IMR-90 (cell line): ENCODE measurements around the gene RPAIN. TPM values are rescaled to one million over a fixed set of nuclear protein-coding genes. Genes with fewer than 3 reads are reported as not detected.

Source experiments
- ATAC-seq: fragments of 200-7000 bp; cut with Tn5 transposase; 2 replicates; pipeline ENCODE4 v1.9.1; 2020; ENCODE audit warnings: low read depth, mild to moderate bottlenecking, moderate library complexity
- BruUV-seq: library from RNA; stranded (reverse); fragments of 400-500 nt; replicated peaks from 2 replicates; lab custom pipeline; 2021; lab: Mats Ljungman, UMichigan
- CTCF ChIA-PET: fragments of 300-600 bp; formaldehyde crosslinking; extraction: SDS; loops from one replicate; lab custom pipeline; 2021; ENCODE audit warnings: antibody characterized with exemption; lab: Yijun Ruan, JAX
- POLR2A ChIA-PET: fragments of 300-600 bp; sonication (Branson Sonifier 250); formaldehyde crosslinking; loops from one replicate; lab custom pipeline; 2022; ENCODE audit warnings: antibody characterized with exemption; ENCODE audit not compliant: unreplicated experiment; lab: Charles Lee
- DNase-seq: peaks from one replicate; pipeline ENCODE4 v3.0.0; 2013
- H2AFZ ChIP-seq: replicated peaks from 2 replicates; pipeline ENCODE3; 2013; ENCODE audit warnings: low read length, mild to moderate bottlenecking; ENCODE audit not compliant: poor library complexity
- H2AK5ac ChIP-seq: 2 replicates; pipeline ENCODE4 v1.6.1; 2013; ENCODE audit warnings: low read depth, low read length, inconsistent platforms
- H2AK9ac ChIP-seq: replicated peaks from 2 replicates; pipeline ENCODE3; 2013; ENCODE audit warnings: mild to moderate bottlenecking, low read depth, low read length, moderate library complexity; ENCODE audit not compliant: poor library complexity
- H2BK120ac ChIP-seq: 2 replicates; pipeline ENCODE4 v1.6.1; 2013; ENCODE audit warnings: low read depth, low read length, inconsistent platforms
- H2BK15ac ChIP-seq: 3 replicates; pipeline ENCODE4 v1.6.1; 2013; ENCODE audit warnings: low read depth, low read length, inconsistent platforms
- H2BK20ac ChIP-seq: 2 replicates; pipeline ENCODE4 v1.6.1; 2013; ENCODE audit warnings: low read depth, mild to moderate bottlenecking, inconsistent platforms, low read length, moderate library complexity
- H2BK5ac ChIP-seq: 2 replicates; pipeline ENCODE4 v1.6.1; 2013; ENCODE audit warnings: mild to moderate bottlenecking, low read depth, low read length, inconsistent platforms; ENCODE audit not compliant: poor library complexity, severe bottlenecking
- H3K14ac ChIP-seq: replicated peaks from 2 replicates; pipeline ENCODE4 v1.6.1; 2013; ENCODE audit warnings: low read depth, low read length, inconsistent platforms
- H3K18ac ChIP-seq: 2 replicates; pipeline ENCODE4 v1.6.1; 2013; ENCODE audit warnings: low read depth, low read length, control low read depth
- H3K23ac ChIP-seq: 2 replicates; pipeline ENCODE4 v1.6.1; 2013; ENCODE audit warnings: low read depth, low read length, inconsistent platforms
- H3K27ac ChIP-seq: 2 replicates; pipeline ENCODE4 v1.5.1; 2013; ENCODE audit warnings: mild to moderate bottlenecking, control low read depth, low read length; ENCODE audit not compliant: insufficient read depth
- H3K27me3 ChIP-seq: 2 replicates; pipeline ENCODE4 v1.6.1; 2013; ENCODE audit warnings: low read length; ENCODE audit not compliant: control insufficient read depth, insufficient read depth
- H3K36me3 ChIP-seq: 2 replicates; pipeline ENCODE4 v1.6.1; 2013; ENCODE audit warnings: low read length, mixed read lengths; ENCODE audit not compliant: control insufficient read depth, insufficient read depth
- H3K4ac ChIP-seq: 2 replicates; pipeline ENCODE4 v1.6.1; 2013; ENCODE audit warnings: low read depth, low read length, inconsistent platforms
- H3K4me1 ChIP-seq: 2 replicates; pipeline ENCODE4 v1.6.1; 2013; ENCODE audit warnings: low read length, mixed read lengths; ENCODE audit not compliant: control insufficient read depth, insufficient read depth
- H3K4me2 ChIP-seq: 2 replicates; pipeline ENCODE4 v1.6.1; 2013; ENCODE audit warnings: low read depth, mild to moderate bottlenecking, control low read depth, low read length, moderate library complexity
- H3K4me3 ChIP-seq: 2 replicates; pipeline ENCODE4 v1.5.1; 2013; ENCODE audit warnings: low read depth, mild to moderate bottlenecking, control low read depth, low read length, moderate library complexity; ENCODE audit not compliant: insufficient read depth
- H3K56ac ChIP-seq: 2 replicates; pipeline ENCODE4 v1.6.1; 2013; ENCODE audit warnings: low read length, inconsistent platforms; ENCODE audit not compliant: insufficient read depth; ENCODE audit errors: extremely low read depth
- H3K79me1 ChIP-seq, 2 experiments: 2 replicates each; pipeline ENCODE4 v1.6.1; 2013; ENCODE audit warnings: low read length in 2 of 2, inconsistent platforms in 1 of 2, low read depth in 1 of 2
- H3K9ac ChIP-seq: 2 replicates; pipeline ENCODE4 v1.6.1; 2013; ENCODE audit warnings: low read depth, low read length, control low read depth
- H3K9me1 ChIP-seq: 2 replicates; pipeline ENCODE4 v1.6.1; 2013; ENCODE audit warnings: low read length, inconsistent platforms; ENCODE audit not compliant: insufficient read depth
- H3K9me3 ChIP-seq: 2 replicates; pipeline ENCODE4 v1.6.1; 2013; ENCODE audit warnings: low read length; ENCODE audit not compliant: control insufficient read depth, insufficient read depth
- H4K20me1 ChIP-seq: 2 replicates; pipeline ENCODE4 v1.6.1; 2013; ENCODE audit warnings: low read length, inconsistent platforms; ENCODE audit not compliant: insufficient read depth
- H4K5ac ChIP-seq: 2 replicates; pipeline ENCODE4 v1.6.1; 2013; ENCODE audit warnings: mild to moderate bottlenecking, low read depth, low read length, control low read depth
- H4K8ac ChIP-seq, 2 experiments: 2 replicates each; pipeline ENCODE4 v1.6.1; 2013; ENCODE audit warnings: low read depth in 2 of 2, low read length in 2 of 2, control low read depth in 1 of 2, inconsistent platforms in 1 of 2
- H4K91ac ChIP-seq: 2 replicates; pipeline ENCODE4 v1.6.1; 2013; ENCODE audit warnings: low read depth, low read length, inconsistent platforms; ENCODE audit not compliant: insufficient read depth
- BHLHE40 ChIP-seq: fragments of 150-350 bp; IDR thresholded peaks from 2 replicates; pipeline ENCODE4 v1.6.1; 2016; ENCODE audit warnings: mild to moderate bottlenecking, low read depth, low read length
- CEBPB ChIP-seq: IDR thresholded peaks from 2 replicates; pipeline ENCODE4 v1.6.1; 2012; ENCODE audit warnings: low read depth, low read length, improper control_type of control experiment
- CHD1 ChIP-seq: IDR thresholded peaks from 2 replicates; pipeline ENCODE4 v1.6.1; 2012; ENCODE audit warnings: low read depth, low read length, improper control_type of control experiment
- FOS ChIP-seq: fragments of 150-350 bp; IDR thresholded peaks from 2 replicates; pipeline ENCODE4 v1.6.1; 2016; ENCODE audit warnings: low read depth, low read length
- MAFK ChIP-seq: IDR thresholded peaks from 2 replicates; pipeline ENCODE4 v1.6.1; 2012; ENCODE audit warnings: low read depth, low read length, improper control_type of control experiment
- MAZ ChIP-seq: IDR thresholded peaks from 2 replicates; pipeline ENCODE4 v1.6.1; 2012; ENCODE audit warnings: low read depth, mild to moderate bottlenecking, low read length, improper control_type of control experiment, moderate library complexity, borderline replicate concordance
- NFE2L2 ChIP-seq: fragments of 150-350 bp; IDR thresholded peaks from 2 replicates; pipeline ENCODE4 v1.6.1; 2016; ENCODE audit warnings: low read depth, mild to moderate bottlenecking, low read length
- RAD21 ChIP-seq: IDR thresholded peaks from 2 replicates; pipeline ENCODE4 v1.6.1; 2012; ENCODE audit warnings: low read length, improper control_type of control experiment
- RCOR1 ChIP-seq: IDR thresholded peaks from 2 replicates; pipeline ENCODE4 v1.6.1; 2012; ENCODE audit warnings: mild to moderate bottlenecking, low read length, improper control_type of control experiment; ENCODE audit not compliant: insufficient replicate concordance
- RFX5 ChIP-seq: IDR thresholded peaks from 2 replicates; pipeline ENCODE4 v1.8.0; 2012; ENCODE audit warnings: low read depth, mild to moderate bottlenecking, low read length, moderate library complexity
- SMC3 ChIP-seq: fragments of 150-350 bp; IDR thresholded peaks from 2 replicates; pipeline ENCODE4 v1.6.1; 2016; ENCODE audit warnings: low read depth, mild to moderate bottlenecking, antibody characterized with exemption, low read length, moderate library complexity
- WGBS, 2 experiments: methylation state at CpG; one replicate each; pipeline versions ENCODE4 v1.1.5 to v1.1.7; 2013; ENCODE audit warnings: missing lambda C conversion rate in 2 of 2; ENCODE audit not compliant: insufficient read length in 1 of 2; ENCODE audit errors: extremely low coverage in 2 of 2; 5-methylcytosine and 5-hydroxymethylcytosine counted together
- dilution Hi-C: fragments of 300-500 bp; cut with HindIII; formaldehyde crosslinking; loops from one replicate; pipeline ENCODE4 v1.14.3; 2018; ENCODE audit warnings: low sequenced_read_pairs; ENCODE audit not compliant: unreplicated experiment
- in situ Hi-C: fragments of 300-500 bp; cut with MboI; formaldehyde crosslinking; loops from 3 replicates; pipeline ENCODE4 v1.14.3; 2019; ENCODE audit warnings: low sequenced_read_pairs, inconsistent platforms, mixed read lengths
- intact Hi-C: fragments of 100-400 bp; cut with micrococcal nuclease; formaldehyde crosslinking; loops from 2 replicates; pipeline ENCODE4 v1.10.0; 2022
- polyA plus RNA-seq, 3 experiments: library from polyadenylated mRNA; depleted of rRNA; stranded (reverse); fragments of >200 nt; gene quantifications; 2 replicates each; pipeline ENCODE4 v1.2.3, GENCODE V29; 2012; ENCODE audit warnings: low replicate concordance in 1 of 3
- total RNA-seq: library from RNA; depleted of rRNA; stranded (reverse); fragments of >200 nt; gene quantifications from 2 replicates; pipeline ENCODE4 v1.2.3, GENCODE V29; 2012
- TF ChIP-seq, protein P1 (sequence below): fragments of 150-350 bp; IDR thresholded peaks from 2 replicates; pipeline ENCODE4 v1.6.1; 2017; ENCODE audit warnings: mild to moderate bottlenecking, antibody characterized with exemption, low read length, low read depth
- TF ChIP-seq, protein P2 (sequence below): fragments of 150-350 bp; IDR thresholded peaks from 2 replicates; pipeline ENCODE4 v1.6.1; 2016; ENCODE audit warnings: low read depth, mild to moderate bottlenecking, low read length, moderate library complexity, borderline replicate concordance
- TF ChIP-seq, protein P3 (sequence below): conservative IDR thresholded peaks from 2 replicates; pipeline ENCODE4 v1.5.1; 2012; ENCODE audit warnings: mild to moderate bottlenecking, low read depth, low read length, improper control_type of control experiment

The RPAIN gene
- total and polyA plus RNA-seq, 2 of the 4 experiments (the other 2 are of a cell fraction) = 28.7 to 34.9 TPM

DNA sequence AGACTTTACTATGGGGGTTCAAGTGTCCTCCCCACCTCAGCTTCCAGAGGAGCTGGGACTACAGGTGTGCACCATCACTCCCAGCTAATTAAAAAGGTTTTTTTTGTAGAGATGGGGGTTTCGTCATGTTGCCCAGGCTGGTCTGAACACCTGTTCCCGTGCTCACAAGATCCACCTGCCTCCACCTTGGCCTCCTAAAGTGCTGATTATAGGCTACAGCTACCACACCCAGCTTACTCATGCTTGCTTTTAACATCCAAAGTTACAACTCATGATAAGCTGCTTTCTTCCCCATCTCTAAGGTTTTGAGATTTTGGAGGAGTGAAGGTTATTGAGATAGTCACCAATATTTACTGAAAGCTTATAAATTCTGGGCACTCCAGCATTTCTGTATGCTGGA lies 3.1 kb upstream of the RPAIN start:
- H3K23ac ChIP-seq = no peak overlapping the region
- intact Hi-C loops = loop anchor here (10.0 kb wide), 1 partner anchor 132 kb away; the partner anchor contains the start of gene RABEP1
- no peak overlapping the region for H4K8ac ChIP-seq
- H3K14ac ChIP-seq = no peak overlapping the region
- H4K91ac ChIP-seq = no peak overlapping the region
- peaks cover 17% of the 10 kb centered on the region; the same call in 1 of the 2 replicates for H4K20me1 ChIP-seq
- no peak overlapping the region for H3K9ac ChIP-seq
- peaks cover 12% of the 10 kb centered on the region for H3K36me3 ChIP-seq
- no peak overlapping the region for H3K4ac ChIP-seq
- TF ChIP-seq RCOR1 = no peak
- TF ChIP-seq, protein P1, sequence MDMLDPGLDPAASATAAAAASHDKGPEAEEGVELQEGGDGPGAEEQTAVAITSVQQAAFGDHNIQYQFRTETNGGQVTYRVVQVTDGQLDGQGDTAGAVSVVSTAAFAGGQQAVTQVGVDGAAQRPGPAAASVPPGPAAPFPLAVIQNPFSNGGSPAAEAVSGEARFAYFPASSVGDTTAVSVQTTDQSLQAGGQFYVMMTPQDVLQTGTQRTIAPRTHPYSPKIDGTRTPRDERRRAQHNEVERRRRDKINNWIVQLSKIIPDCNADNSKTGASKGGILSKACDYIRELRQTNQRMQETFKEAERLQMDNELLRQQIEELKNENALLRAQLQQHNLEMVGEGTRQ = no peak
- TF ChIP-seq, protein P2, sequence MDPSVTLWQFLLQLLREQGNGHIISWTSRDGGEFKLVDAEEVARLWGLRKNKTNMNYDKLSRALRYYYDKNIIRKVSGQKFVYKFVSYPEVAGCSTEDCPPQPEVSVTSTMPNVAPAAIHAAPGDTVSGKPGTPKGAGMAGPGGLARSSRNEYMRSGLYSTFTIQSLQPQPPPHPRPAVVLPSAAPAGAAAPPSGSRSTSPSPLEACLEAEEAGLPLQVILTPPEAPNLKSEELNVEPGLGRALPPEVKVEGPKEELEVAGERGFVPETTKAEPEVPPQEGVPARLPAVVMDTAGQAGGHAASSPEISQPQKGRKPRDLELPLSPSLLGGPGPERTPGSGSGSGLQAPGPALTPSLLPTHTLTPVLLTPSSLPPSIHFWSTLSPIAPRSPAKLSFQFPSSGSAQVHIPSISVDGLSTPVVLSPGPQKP = no peak
- TF ChIP-seq RAD21 = no peak
- no peak for TF ChIP-seq CHD1
- TF ChIP-seq RFX5 = no peak
- no peak for TF ChIP-seq FOS
- TF ChIP-seq MAZ = no peak
- TF ChIP-seq BHLHE40 = no peak
- no peak for TF ChIP-seq NFE2L2
- TF ChIP-seq MAFK = no peak
- TF ChIP-seq, protein P3, sequence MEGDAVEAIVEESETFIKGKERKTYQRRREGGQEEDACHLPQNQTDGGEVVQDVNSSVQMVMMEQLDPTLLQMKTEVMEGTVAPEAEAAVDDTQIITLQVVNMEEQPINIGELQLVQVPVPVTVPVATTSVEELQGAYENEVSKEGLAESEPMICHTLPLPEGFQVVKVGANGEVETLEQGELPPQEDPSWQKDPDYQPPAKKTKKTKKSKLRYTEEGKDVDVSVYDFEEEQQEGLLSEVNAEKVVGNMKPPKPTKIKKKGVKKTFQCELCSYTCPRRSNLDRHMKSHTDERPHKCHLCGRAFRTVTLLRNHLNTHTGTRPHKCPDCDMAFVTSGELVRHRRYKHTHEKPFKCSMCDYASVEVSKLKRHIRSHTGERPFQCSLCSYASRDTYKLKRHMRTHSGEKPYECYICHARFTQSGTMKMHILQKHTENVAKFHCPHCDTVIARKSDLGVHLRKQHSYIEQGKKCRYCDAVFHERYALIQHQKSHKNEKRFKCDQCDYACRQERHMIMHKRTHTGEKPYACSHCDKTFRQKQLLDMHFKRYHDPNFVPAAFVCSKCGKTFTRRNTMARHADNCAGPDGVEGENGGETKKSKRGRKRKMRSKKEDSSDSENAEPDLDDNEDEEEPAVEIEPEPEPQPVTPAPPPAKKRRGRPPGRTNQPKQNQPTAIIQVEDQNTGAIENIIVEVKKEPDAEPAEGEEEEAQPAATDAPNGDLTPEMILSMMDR = no peak
- no peak for TF ChIP-seq CEBPB
- TF ChIP-seq SMC3 = no peak
- DNase-seq = no peak
- in situ Hi-C loops = no loop called here
- H3K4me1 ChIP-seq = peaks cover 8% of the 10 kb centered on the region
- CTCF ChIA-PET = interaction anchor here (0.6 kb wide), 1 partner anchor 19 kb away, joined by 4 read pairs; no protein-coding TSS in a partner anchor
- no peak overlapping the region for H2AK5ac ChIP-seq
- no peak overlapping the region for H2BK120ac ChIP-seq
- no peak for ATAC-seq
- H3K9me1 ChIP-seq = peaks cover 10% of the 10 kb centered on the region
- no TSS peak for BruUV-seq
- no peaks in the 10 kb centered on the region for H3K27me3 ChIP-seq
- no peak overlapping the region for H2AK9ac ChIP-seq
- POLR2A ChIA-PET = no interaction called here
- no peak overlapping the region for H3K27ac ChIP-seq
- no peak overlapping the region for H3K4me2 ChIP-seq
- no CpG with 5 or more reads among the region's 2 CpGs for WGBS, 2 experiments
- no peak overlapping the region for H4K5ac ChIP-seq
- peaks cover 33 to 62% of the 10 kb centered on the region in 2 experiments for H3K79me1 ChIP-seq
- H2BK5ac ChIP-seq = no peak overlapping the region
- no peaks in the 10 kb centered on the region for H3K9me3 ChIP-seq
- dilution Hi-C loops = no loop called here
- H3K18ac ChIP-seq = no peak overlapping the region
- no peak overlapping the region for H2BK20ac ChIP-seq
- no peak overlapping the region for H3K56ac ChIP-seq
- H2BK15ac ChIP-seq = no peak overlapping the region
- H2AFZ ChIP-seq = no peak overlapping the region
- no peak overlapping the region for H3K4me3 ChIP-seq
